ENCODE measurements around the gene BTNL9. TPM values are rescaled to one million over a fixed set of nuclear protein-coding genes. Genes with fewer than 3 reads are reported as not detected.

BTNL9 gene
- polyA plus RNA-seq, 2 of the 4 experiments (the other 2 are of a cell fraction): 0.85 to 1.5 TPM

- H3K4me1 ChIP-seq: peaks cover 3% of the 10 kb centered on the region; the same call in 1 of the 3 replicates
- no peaks in the 10 kb centered on the region for H3K9me3 ChIP-seq
- ATAC-seq (no peak), DNase-seq (ENCODE audit: low read depth in 1 of 2, low spot score in 1 of 2) (no peak), FAIRE-seq (no peak)
- no peak overlapping the region for H3K27ac ChIP-seq
- CTCF ChIA-PET: interaction anchor here (0.6 to 1.4 kb wide), 4 partner anchors 10 to 1489 kb away, joined by 3 to 4 read pairs (median 4); no protein-coding TSS in a partner anchor
- TF ChIP-seq RNF2 (IDR thresholded peaks at IDR 0.05; ENCODE audit: borderline replicate concordance, low read depth) (no peak), MAFK (IDR thresholded peaks at IDR 0.05; ENCODE audit: partially characterized antibody) (peak; percentile 14), CTCF (IDR thresholded peaks at IDR 0.05) (no peak)
- 22% methylated on average over 2 of the region's 2 CpGs for WGBS (ENCODE audit: missing lambda C conversion rate)
- POLR2A ChIA-PET: no interaction called here
- H3K4me2 ChIP-seq: no peak overlapping the region
- no peak overlapping the region for H3K4me3 ChIP-seq
Measured at GRCh38 chr5:181047288-181047687, 7.2 kb downstream of the BTNL9 start.

GRCh38 chr5:181047921-181048320, 7.9 kb downstream of the BTNL9 start:
- TF ChIP-seq NPAS2 (CRISPR knock-in tag; IDR thresholded peaks at IDR 0.05; ENCODE audit: borderline replicate concordance): no peak
- no peak for TF ChIP-seq POLR2AphosphoS2 (conservative IDR thresholded peaks at IDR 0.05; ENCODE audit: low read length)
- no peak for TF ChIP-seq MAZ (IDR thresholded peaks at IDR 0.05; ENCODE audit: borderline replicate concordance, low read depth, low read length)
- TF ChIP-seq FOXS1 (CRISPR knock-in tag; IDR thresholded peaks at IDR 0.05): no peak
- TF ChIP-seq FOSB (CRISPR knock-in tag; IDR thresholded peaks at IDR 0.05): no peak
- no peak for TF ChIP-seq RNF2 (IDR thresholded peaks at IDR 0.05; ENCODE audit: borderline replicate concordance, low read depth)
- WGBS (ENCODE audit: missing lambda C conversion rate): 80% methylated on average over 15 of the region's 15 CpGs
- no peak overlapping the region for H3K4me3 ChIP-seq
- ATAC-seq: no peak
- peaks cover 3% of the 10 kb centered on the region; the same call in 1 of the 3 replicates for H3K4me1 ChIP-seq
- CTCF ChIA-PET: interaction anchor here (0.6 to 1.4 kb wide), 4 partner anchors 10 to 1490 kb away, joined by 3 to 4 read pairs (median 4); no protein-coding TSS in a partner anchor
- H3K4me2 ChIP-seq: no peak overlapping the region
- POLR2A ChIA-PET: no interaction called here
- no peaks in the 10 kb centered on the region for H3K9me3 ChIP-seq
- no peak for DNase-seq (ENCODE audit: low read depth in 1 of 2, low spot score in 1 of 2)
- no peak for FAIRE-seq
- H3K27ac ChIP-seq: no peak overlapping the region

GRCh38 chr5:181050016-181050415, 9.9 kb downstream of the BTNL9 start:
- WGBS (ENCODE audit: missing lambda C conversion rate): 65% methylated on average over 5 of the region's 5 CpGs
- POLR2A ChIA-PET: no interaction called here
- Histone ChIP-seq H3K4me1 (peaks cover 3% of the 10 kb centered on the region; the same call in 1 of the 3 replicates), H3K4me3 (no peak overlapping the region), H3K4me2 (no peak overlapping the region), H3K27ac (no peak overlapping the region), H3K9me3 (no peaks in the 10 kb centered on the region)
- CTCF ChIA-PET: no interaction called here
- DNase-seq (ENCODE audit: low read depth in 1 of 2, low spot score in 1 of 2) (no peak), ATAC-seq (no peak), FAIRE-seq (no peak)
- TF ChIP-seq RAD21 (conservative IDR thresholded peaks at IDR 0.05 in 1 of 2, IDR thresholded peaks at IDR 0.05 in 1 of 2): no peak
- TF ChIP-seq MYC (IDR thresholded peaks at IDR 0.05; ENCODE audit: borderline replicate concordance, low read length): no peak
- TF ChIP-seq CTCF (IDR thresholded peaks at IDR 0.05): no peak
- no peak for TF ChIP-seq RCOR1 (IDR thresholded peaks at IDR 0.05; ENCODE audit: low read depth, low read length)
- TF ChIP-seq POLR2AphosphoS2 (conservative IDR thresholded peaks at IDR 0.05; ENCODE audit: low read length): no peak
- TF ChIP-seq HEYL (CRISPR knock-in tag; IDR thresholded peaks at IDR 0.05): no peak
- TF ChIP-seq MAX (IDR thresholded peaks at IDR 0.05): no peak
- TF ChIP-seq ATOH8 (CRISPR knock-in tag; IDR thresholded peaks at IDR 0.05; ENCODE audit: low read depth): no peak
- no peak for TF ChIP-seq ZC3H11A (IDR thresholded peaks at IDR 0.05)
- TF ChIP-seq HOXB13 (CRISPR knock-in tag; IDR thresholded peaks at IDR 0.05; ENCODE audit: low read depth): no peak
- no peak for TF ChIP-seq JUNB (IDR thresholded peaks at IDR 0.05)
- no peak for TF ChIP-seq CHD2 (IDR thresholded peaks at IDR 0.05; ENCODE audit: low read length, partially characterized antibody)
- no peak for TF ChIP-seq PBX3 (IDR thresholded peaks at IDR 0.05)
- TF ChIP-seq EHF (CRISPR knock-in tag; IDR thresholded peaks at IDR 0.05): no peak

All from A549 (cell line).